Measurements from ENCODE around the gene LDLRAD2. TPM values are rescaled to one million over a fixed set of nuclear protein-coding genes. Genes with fewer than 3 reads are reported as not detected.

Gene LDLRAD2
- total and polyA plus RNA-seq, 9 of the 15 experiments (the other 6 are each of a cell fraction or from before 2014, with no cell fraction given), result 0.45 to 0.48 TPM; not detected in 7

DNA sequence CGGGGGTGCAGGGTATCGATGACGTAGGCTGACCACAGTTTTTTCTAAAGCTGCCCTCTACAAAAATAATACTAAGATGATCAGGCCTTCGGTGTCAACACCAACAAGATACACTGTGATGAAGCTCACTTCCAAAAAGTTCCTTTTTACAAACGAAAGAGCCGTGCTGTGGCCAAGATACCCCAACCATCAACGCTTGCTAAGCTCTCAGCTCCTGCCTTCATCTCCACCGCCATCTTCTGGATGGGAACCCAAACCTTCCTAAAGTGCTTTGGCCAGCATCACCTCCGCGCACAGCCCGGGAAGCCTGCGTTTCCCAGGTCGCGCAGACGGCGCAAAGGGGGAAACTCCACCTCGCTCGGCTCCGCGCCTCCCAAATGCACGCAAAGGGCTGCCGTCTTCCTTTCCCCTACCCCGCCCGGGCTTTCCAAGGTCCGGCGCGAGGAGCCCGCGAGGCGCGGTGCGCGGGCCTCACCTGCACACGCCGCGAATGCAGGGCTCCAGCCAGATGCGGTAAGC lies 29.7 kb upstream of the LDLRAD2 start (continued):
- TF ChIP-seq, protein P1, sequence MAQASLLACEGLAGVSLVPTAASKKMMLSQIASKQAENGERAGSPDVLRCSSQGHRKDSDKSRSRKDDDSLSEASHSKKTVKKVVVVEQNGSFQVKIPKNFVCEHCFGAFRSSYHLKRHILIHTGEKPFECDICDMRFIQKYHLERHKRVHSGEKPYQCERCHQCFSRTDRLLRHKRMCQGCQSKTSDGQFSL (CRISPR knock-in tag; IDR thresholded peaks at IDR 0.05), result 0 out of 2 replicates have a peak, but pooled peaks have one; percentile 23
- TF ChIP-seq, protein P1 (tag; IDR thresholded peaks at IDR 0.05), result no peak
- TF ChIP-seq ZNF431 (CRISPR knock-in tag; IDR thresholded peaks at IDR 0.05) (0 out of 2 replicates have a peak, but pooled peaks have one; percentile 24), KDM2B (CRISPR knock-in tag; IDR thresholded peaks at IDR 0.05) (peak; percentile 72; the same call in 1 of the 2 replicates), DMBX1 (CRISPR knock-in tag; IDR thresholded peaks at IDR 0.05; ENCODE audit: borderline replicate concordance) (0 out of 2 replicates have a peak, but pooled peaks have one; percentile 30), MECOM (CRISPR knock-in tag; IDR thresholded peaks at IDR 0.05) (0 out of 2 replicates have a peak, but pooled peaks have one; percentile 18), LARP7 (IDR thresholded peaks at IDR 0.05) (peak; percentile 48; the same call in 1 of the 2 replicates), RCOR1 (IDR thresholded peaks at IDR 0.05; ENCODE audit: borderline replicate concordance in 1 of 2, low read depth in 2 of 2, low read length in 2 of 2) (peak in 1 of 2 experiments; percentile 83; a peak in 2 of 4 replicates), DACH1 (IDR thresholded peaks at IDR 0.05; ENCODE audit: partially characterized antibody) (no peak), ZEB2 (IDR thresholded peaks at IDR 0.05) (peak; percentile 96), EGR1 (conservative IDR thresholded peaks at IDR 0.05) (no peak)
- TF ChIP-seq, protein P2, sequence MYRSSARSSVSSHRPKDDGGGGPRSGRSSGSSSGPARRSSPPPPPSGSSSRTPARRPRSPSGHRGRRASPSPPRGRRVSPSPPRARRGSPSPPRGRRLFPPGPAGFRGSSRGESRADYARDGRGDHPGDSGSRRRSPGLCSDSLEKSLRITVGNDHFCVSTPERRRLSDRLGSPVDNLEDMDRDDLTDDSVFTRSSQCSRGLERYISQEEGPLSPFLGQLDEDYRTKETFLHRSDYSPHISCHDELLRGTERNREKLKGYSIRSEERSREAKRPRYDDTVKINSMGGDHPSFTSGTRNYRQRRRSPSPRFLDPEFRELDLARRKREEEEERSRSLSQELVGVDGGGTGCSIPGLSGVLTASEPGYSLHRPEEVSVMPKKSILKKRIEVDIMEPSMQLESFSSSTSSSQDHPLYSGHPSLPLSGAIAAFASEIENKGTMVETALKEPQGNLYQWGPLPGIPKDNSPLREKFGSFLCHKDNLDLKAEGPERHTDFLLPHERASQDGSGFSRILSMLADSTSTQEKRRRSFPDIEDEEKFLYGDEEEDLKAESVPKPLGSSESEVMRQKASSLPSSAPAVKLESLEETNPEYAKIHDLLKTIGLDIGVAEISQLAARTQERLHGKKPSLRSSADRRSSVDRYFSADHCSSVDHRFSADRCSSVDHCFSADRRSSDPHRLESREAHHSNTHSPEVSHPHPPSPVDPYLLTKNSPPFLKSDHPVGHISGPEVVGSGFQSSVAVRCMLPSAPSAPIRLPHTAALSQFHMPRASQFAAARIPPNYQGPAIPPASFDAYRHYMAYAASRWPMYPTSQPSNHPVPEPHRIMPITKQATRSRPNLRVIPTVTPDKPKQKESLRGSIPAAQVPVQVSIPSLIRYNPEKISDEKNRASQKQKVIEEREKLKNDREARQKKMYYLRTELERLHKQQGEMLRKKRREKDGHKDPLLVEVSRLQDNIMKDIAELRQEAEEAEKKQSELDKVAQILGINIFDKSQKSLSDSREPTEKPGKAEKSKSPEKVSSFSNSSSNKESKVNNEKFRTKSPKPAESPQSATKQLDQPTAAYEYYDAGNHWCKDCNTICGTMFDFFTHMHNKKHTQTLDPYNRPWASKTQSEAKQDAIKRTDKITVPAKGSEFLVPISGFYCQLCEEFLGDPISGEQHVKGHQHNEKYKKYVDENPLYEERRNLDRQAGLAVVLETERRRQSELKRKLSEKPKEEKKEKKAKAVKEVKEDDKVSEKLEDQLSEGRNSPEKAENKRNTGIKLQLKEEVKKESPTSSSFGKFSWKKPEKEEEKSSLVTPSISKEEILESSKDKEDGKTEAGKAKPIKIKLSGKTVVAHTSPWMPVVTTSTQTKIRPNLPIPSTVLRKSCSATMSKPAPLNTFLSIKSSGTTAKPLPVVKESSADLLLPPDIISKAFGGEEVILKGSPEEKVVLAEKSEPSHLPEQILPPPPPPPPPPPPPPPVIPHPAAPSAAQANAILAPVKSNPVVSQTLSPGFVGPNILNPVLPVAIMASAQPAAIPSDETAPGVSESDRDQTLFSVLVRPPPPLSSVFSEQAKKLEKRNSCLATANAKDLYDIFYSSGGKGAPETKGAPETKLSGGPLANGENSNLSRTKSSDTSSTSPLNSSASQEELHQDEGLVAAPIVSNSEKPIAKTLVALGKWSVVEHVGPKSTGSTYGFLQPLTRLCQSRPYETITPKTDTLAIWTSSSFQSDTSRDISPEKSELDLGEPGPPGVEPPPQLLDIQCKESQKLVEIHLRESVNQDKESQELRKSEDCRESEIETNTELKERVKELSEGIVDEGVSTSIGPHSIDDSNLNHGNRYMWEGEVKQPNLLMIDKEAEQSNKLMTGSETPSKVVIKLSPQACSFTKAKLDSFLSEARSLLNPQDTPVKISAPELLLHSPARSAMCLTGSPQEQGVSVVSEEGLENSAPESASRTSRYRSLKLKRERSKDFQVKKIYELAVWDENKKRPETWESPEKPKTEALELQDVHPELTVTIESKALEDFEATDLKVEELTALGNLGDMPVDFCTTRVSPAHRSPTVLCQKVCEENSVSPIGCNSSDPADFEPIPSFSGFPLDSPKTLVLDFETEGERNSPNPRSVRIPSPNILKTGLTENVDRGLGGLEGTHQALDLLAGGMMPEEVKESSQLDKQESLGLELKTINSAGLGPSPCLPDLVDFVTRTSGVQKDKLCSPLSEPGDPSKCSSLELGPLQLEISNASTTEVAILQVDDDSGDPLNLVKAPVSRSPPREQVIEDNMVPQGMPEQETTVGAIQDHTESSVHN (IDR thresholded peaks at IDR 0.05; ENCODE audit: borderline replicate concordance in 1 of 2, low read depth in 1 of 2), result 0 out of 4 replicates have a peak, but pooled peaks of 1 of the 2 experiments have one; percentile 34
- TF ChIP-seq, protein P3, sequence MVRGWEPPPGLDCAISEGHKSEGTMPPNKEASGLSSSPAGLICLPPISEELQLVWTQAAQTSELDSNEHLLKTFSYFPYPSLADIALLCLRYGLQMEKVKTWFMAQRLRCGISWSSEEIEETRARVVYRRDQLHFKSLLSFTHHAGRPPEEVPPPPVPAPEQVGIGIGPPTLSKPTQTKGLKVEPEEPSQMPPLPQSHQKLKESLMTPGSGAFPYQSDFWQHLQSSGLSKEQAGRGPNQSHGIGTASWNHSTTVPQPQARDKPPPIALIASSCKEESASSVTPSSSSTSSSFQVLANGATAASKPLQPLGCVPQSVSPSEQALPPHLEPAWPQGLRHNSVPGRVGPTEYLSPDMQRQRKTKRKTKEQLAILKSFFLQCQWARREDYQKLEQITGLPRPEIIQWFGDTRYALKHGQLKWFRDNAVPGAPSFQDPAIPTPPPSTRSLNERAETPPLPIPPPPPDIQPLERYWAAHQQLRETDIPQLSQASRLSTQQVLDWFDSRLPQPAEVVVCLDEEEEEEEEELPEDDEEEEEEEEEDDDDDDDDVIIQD (CRISPR knock-in tag; IDR thresholded peaks at IDR 0.05), result no peak
- TF ChIP-seq, protein P4, sequence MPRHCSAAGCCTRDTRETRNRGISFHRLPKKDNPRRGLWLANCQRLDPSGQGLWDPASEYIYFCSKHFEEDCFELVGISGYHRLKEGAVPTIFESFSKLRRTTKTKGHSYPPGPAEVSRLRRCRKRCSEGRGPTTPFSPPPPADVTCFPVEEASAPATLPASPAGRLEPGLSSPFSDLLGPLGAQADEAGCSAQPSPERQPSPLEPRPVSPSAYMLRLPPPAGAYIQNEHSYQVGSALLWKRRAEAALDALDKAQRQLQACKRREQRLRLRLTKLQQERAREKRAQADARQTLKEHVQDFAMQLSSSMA (CRISPR knock-in tag; IDR thresholded peaks at IDR 0.05), result no peak
- TF ChIP-seq, protein P5, sequence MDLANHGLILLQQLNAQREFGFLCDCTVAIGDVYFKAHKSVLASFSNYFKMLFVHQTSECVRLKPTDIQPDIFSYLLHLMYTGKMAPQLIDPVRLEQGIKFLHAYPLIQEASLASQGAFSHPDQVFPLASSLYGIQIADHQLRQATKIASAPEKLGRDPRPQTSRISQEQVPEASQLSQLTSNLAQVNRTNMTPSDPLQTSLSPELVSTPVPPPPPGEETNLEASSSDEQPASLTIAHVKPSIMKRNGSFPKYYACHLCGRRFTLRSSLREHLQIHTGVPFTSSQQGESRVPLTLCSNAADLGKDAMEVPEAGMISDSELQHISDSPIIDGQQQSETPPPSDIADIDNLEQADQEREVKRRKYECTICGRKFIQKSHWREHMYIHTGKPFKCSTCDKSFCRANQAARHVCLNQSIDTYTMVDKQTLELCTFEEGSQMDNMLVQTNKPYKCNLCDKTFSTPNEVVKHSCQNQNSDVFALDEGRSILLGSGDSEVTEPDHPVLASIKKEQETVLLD (IDR thresholded peaks at IDR 0.05), result peak; percentile 48; the same call in 1 of the 2 replicates

All from K562 (cell line).